Measurements from ENCODE around the gene BICC1. TPM values are rescaled to one million over a fixed set of nuclear protein-coding genes. Genes with fewer than 3 reads are reported as not detected.
"Not testable (repeated sequence)": the region's sequence is repeated elsewhere in the genome, so short reads cannot be mapped to it uniquely, and the experiment has no call there.

BICC1 gene
- polyA plus RNA-seq, 3 donors = 68.7 to 110 (median 73.0) TPM

DNA sequence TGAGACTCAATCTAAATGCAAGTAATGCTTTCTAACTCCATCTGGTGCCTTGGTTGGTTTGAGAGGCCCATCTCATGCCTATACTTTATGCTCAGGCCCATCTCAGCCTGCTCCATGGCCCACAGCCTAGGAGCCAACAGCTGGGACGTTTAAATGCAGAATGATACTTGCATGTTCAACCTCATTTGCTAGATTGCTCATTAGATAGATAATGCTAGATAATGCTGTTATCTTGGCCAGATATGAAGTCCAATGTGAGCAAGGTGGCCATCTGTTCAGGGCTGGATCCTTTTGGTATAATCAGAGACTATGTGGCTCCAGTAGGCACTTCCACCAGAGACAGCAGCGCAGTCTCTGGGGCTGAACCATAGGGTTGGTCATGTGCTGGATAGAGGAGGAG, 342.1 kb downstream of the BICC1 start:
- no peak for DNase-seq

DNA sequence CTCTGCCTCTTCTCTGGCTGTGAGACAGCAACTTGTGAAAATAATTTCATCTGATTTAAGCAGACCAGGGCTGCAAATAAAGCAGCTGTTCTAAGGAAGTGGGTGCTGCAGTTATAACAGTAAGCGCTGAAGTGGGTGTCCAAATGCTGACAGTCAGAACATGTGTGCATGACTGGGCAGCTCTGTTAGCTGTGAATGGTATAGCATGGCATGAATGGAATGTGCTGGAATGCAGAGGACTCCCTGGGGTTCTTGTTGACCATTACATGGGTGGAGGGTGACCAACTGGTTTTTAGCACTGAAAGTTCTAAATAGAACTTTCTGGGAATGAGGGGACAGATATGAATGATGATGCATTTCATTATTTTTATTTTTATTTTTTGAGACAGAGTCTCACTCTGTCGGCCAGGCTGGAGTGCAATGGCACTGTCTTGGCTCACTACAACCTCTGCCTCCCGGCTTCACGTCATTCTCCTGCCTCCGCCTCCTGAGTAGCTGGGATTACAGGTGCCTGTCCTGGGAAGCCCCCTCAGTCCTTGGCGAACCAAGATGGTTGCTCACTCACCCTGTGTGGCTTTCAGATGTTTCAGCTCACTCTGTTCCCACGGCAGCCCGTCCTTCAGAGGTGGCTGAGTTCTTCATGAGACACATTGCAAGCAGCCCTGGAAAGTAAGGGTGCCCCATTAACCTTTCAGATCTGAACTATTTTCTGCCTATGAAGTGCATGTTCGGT, 344.0 kb downstream of the BICC1 start:
- DNase-seq = peak; percentile 30

DNA sequence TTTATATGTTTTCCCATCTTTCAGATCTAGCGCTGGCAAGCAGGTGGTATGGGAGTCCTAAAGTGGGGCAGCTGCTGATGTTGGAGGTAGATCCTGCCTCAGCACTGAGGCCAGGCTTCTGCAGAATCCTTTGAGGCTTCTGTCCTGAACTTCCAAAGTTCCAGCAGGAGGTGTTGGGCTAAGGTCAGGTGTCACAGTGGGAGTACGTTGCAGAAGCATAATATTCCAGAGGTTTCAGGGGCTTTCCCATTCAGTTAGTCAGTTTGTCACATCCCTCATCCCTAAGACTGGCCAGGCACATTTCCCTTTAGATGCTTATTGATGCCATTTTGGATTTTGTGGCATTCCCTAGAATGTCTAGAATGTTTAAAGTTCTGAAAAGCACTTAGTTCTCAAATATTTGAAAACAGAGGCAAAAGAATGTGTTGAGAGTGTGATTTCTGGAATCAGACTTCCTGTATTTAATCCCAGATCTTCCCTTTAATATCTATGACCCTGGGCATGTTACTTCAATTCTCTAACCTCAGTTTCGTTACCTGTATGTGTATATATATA, 344.7 kb downstream of the BICC1 start:
- DNase-seq = no peak

DNA sequence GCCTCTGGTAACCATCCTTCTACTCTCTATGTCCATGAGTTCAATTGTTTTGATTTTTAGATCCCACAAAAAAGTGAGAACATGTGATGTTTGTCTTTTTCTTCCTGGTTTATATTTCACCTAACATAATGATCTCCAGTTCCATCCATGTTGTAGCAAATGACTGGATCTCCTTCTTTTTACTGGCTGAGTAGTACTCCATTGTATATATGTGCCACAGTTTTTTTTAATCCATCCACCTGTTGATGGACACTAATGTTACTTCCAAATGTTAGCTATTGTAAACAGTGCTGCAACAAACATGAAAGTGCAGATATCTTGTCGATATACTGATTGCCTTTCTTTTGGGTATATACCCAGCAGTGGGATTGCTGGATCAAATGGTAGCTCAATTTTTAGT, 345.5 kb downstream of the BICC1 start:
- DNase-seq = not testable (repeated sequence)

DNA sequence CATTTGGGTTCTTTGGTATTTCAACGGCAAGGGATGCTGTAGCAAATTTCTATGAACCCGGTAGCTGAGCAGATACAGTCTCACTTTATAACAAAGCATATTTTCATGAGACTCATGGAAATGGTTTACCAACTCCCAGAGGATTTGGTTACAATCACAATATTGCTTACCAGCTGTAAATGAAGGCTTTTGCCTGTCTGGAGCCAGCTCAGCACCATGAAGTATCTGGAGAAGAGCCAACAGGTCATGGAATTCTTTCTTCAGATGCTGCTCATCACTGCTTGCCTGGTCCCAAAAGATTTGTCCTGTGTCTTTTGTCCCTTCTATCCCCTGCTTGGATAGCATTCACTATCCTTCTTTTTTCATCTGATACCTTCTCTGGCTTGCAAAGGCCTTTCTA, 346.9 kb downstream of the BICC1 start:
- no peak for DNase-seq

DNA sequence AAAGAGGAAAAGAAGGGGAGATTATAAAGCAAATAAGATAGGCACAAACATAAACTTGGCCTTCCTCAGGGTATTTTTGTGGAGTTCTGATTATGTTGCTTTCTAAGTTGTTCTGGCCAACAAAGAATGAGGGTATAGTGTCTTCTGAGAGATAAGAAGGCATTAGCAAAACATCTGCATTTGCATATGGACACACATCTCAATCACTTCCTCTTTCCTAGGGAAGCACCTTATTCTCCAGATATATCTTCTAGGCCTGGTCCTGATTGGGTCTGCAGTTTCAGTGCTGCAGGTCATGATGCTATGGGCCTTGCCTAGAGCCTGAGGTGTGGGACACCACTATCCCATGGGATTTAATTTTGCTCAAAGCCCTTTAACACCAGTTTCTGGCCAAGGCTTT, 355.0 kb downstream of the BICC1 start:
- DNase-seq = no peak

DNA sequence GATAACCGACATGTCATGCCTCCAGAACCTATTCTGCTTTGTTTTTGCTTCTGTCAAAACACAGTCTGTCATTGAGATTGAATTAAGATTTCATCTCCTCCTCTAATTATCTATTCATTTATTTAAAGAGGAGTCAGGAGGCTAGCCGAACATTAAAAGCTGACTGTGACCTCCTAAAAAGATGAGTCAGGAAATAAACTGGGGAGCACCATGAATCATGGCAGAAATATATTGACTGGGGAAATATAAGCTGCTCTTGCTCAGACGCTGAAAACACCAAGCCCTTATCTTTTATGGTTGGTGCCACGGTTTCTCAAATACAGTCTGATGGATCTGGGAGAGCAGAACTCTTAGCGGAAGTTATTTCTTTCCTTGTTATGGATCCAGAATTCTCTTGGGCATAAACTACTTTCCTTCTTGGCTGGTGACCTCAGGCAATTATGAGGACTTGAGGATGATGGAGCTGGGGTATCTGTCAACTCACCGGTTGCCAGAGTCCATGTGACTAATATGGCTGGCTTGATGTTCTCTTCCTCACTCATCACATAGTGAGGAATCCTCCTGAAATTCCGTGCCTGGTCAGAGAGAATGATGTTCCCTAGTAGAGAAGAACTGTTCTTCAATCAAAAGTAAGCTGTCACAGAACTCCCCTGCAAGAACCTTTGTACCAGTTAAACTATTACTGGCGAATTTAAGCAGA, 356.2 kb downstream of the BICC1 start:
- no peak for DNase-seq

DNA sequence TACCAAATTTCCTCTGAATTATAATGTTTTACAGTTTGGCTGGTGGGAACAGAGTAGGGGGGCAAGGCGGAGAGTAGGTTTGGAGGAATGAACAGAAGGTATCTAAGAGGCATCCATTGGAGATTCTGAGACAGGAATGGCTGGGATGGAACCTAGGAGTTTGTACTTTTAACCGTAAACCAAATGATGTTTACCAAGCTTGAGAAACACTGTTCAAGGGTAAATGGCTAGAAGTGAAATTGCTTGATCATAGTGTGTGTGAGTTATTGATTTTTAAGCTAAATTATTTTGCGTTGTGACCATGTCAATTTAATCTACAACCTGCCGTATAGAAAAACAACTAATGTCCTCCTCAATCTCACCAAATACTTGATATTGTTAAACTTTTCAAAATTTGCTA, 357.4 kb downstream of the BICC1 start:
- DNase-seq = no peak

DNA sequence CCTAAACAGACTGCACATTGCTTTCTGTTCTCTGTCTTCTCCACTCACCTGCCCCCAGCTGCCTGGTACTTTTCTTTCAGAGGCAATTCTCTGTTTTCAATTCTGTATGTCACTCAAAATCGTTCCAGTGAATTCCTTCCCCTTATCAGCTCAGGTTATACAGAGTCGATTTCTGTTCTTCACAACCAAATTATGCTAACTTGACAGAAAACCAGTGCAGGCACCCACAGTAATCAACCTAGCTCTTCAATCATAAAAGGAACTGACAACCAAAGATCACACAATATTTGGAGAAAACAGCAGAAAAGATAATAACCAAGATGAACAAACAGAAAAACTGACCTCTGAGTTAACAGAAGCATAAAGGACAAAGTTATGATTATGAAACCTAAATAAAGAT, 360.5 kb downstream of the BICC1 start:
- no peak for DNase-seq

Other genes starting within 250 kb of the BICC1 start
- gene IPMK, start 245.0 kb upstream of the BICC1 start, polyA plus RNA-seq (ENCODE audit: insufficient read length in 3 of 3) = 1 to 10 TPM; 5.6 to 6.9 (median 6.6) TPM
- gene CISD1, start 243.7 kb upstream of the BICC1 start, polyA plus RNA-seq (ENCODE audit: insufficient read length in 3 of 3) = 10 to 100 TPM; 43.6 to 58.2 (median 54.3) TPM
- 10 to 100 TPM; 32.9 to 34.3 (median 33.4) TPM for gene UBE2D1, start 177.9 kb upstream of the BICC1 start, polyA plus RNA-seq (ENCODE audit: insufficient read length in 3 of 3)
- 10 to 100 TPM; 69.5 to 75.4 (median 71.0) TPM for gene TFAM, start 127.5 kb upstream of the BICC1 start, polyA plus RNA-seq (ENCODE audit: insufficient read length in 3 of 3)